Measurements from ENCODE around the gene RPS5.

- TF ChIP-seq CTCF (IDR thresholded peaks at IDR 0.05) (no peak), POLR2A (IDR thresholded peaks at IDR 0.05) (no peak)
These were observed 33.2 kb upstream of the RPS5 start for GRCh38 chr19:58353717-58354477.
